HG03045 (cell line): ENCODE results near the gene NPM1.
"Not testable (repeated sequence)": the region's sequence is repeated elsewhere in the genome, so short reads cannot be mapped to it uniquely, and the experiment has no call there.

Experiments
- ATAC-seq: cut with Tn5 transposase; IDR thresholded peaks from one replicate; pipeline ENCODE4 v1.9.1; 2021; ENCODE audit warnings: mild to moderate bottlenecking, moderate library complexity; ENCODE audit not compliant: unreplicated experiment

Gene NPM1, protein sequence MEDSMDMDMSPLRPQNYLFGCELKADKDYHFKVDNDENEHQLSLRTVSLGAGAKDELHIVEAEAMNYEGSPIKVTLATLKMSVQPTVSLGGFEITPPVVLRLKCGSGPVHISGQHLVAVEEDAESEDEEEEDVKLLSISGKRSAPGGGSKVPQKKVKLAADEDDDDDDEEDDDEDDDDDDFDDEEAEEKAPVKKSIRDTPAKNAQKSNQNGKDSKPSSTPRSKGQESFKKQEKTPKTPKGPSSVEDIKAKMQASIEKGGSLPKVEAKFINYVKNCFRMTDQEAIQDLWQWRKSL

DNA sequence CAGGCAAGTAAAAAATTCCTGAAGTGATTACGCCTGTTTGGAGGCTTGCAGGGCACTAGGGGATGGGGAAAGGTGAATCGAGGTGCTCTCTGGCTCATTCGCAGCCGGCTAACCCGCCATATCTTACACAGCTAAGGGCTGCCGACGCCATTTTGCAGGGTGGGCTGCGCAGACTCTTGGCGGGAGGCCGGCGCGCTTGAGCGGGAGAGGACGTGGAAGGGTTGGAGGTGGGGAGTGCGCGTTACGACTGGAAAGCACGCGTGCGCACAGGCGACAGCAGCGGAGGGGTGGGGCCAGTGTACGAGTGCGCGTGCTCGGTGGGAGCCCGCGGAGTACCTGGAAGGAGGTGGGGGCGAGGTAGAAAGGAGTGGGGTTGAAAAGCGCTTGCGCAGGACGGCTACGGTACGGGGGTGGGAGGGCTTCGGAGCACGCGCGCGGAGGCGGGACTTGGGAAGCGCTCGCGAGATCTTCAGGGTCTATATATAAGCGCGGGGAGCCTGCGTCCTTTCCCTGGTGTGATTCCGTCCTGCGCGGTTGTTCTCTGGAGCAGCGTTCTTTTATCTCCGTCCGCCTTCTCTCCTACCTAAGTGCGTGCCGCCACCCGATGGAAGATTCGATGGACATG lies at the start of gene NPM1:
NPM1 (plus strand) TSS at position 505 of the 625 bp plus-strand sequence; CDS start at position 605, 100 bp downstream.
- ATAC-seq = peak; percentile 84

DNA sequence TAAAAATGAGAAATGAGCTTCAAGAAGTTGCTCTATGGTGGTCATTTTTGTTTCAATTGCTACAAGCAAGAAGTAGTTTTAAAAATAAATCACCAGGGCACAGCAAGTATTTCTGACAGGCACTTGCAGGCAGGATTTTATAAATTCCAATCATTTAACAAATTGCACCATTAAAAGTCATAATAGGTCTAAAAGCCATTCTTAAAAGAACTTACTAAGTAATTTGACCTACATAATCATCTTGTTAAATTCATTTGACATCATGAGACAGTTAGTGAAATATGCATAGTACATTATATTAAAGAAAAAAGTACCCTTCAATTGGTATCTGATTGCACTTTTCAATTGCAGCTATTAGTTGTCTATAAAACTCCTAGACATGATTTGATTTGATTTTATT lies 47.6 kb upstream of the NPM1 start:
- no peak for ATAC-seq

DNA sequence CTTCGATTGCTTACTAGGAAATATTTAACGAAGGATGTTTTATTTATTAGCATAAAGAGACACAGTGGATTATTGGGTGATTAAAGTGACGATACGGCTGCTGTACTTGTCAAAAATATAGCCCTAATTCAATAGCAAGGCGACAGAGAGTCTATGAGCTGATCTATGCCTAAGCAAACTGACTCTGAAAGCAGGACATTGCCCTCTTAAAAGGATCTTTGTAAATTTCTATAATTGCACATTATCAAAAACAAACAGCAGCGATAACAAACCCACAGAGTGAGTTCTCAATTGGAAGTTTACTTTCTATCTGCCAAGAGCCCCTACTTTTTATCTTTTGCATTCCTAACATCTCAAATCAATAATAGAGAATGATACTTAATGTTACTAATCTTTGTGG lies 47.2 kb upstream of the NPM1 start:
- no peak for ATAC-seq

DNA sequence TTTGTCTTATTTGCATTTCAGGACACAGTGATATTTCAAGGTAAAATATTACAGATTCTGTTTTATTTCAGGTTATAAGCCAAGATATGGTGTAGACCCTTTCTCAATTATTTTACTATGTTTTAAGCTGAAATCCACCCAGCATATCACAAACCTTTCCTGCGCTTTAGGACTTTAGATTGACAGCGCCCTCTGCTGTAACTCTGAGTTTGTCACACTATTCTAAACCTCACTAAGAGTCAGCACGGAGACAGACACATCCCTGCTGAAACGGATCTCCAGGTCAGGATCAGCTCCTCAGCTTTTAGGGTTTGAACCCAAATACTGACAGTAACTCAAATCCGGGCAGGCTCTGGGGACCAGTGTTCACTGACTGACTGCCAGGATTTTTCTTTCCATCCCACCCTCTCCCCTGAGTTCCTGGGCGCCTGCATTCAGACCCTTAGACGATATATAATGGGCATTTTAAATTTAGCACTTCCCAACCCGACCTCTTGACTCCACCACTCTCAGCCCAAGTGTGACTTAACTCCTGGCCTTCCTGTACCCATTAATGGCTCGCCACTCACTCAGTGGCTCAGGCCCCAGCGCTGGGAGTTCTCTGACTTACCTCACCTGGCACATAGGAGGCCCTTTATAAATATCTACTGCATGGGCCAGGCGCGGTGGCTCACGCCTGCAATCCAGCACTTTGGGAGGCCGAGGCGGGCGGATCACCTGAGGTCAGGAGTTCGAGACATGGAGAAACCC lies 45.1 kb upstream of the NPM1 start:
- no peak for ATAC-seq

DNA sequence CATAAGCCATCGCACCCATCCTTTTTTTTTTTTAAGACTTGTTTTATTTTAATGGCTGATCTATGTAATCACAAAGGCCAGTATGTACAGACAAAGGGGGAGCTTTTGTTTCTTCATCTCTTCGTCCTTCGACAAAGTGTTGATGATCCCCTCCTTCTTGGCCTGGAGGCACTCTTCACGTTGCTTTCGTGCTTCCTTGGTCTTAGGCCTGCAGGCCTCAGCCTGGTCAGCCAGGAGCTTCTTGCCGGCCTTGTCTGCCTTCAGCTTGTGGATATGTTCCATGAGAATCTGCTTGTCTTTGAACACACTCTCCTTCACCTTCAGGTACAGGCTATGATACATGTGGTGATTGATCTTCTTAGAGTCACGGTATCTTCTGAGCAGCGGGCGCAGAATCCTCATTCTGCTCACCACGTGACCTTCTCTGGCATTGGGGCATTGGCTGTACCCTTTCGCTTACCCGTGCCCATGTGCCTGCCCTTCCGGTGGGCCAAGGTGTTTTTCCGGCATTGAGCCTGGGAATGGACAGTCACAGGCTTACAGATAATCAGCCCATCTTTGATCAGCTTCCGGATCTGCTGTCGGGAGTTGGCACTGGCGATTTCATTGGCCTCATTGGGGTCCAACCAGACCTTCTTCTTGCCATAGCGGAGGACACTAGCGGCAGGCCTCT lies 42.6 kb upstream of the NPM1 start:
- ATAC-seq = no peak

DNA sequence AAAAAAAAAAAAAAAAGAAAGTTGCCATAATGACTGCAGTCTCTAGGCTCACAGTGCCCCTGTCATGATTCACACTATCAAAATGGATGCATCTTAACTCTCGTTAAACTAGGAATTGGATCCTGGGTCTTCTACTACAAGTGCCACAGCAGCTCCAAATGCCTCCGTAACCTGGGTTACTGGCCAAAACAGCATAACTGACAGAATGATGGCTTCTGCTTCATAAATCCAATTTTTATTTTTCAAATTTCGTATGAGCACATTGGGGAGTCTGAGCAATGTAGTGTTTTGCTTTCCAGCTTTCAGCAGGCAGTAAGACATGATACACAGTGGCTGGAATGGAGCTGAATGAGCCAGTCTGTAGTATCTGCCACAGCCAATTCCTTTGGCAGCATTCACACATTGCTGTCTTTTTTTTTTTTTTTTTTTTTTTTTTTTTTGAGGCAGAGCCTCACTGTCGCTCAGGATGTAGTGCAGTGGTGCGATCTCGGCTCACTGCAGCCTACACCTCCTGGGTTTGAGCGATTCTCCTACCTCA lies 36.0 kb upstream of the NPM1 start:
- no peak for ATAC-seq

DNA sequence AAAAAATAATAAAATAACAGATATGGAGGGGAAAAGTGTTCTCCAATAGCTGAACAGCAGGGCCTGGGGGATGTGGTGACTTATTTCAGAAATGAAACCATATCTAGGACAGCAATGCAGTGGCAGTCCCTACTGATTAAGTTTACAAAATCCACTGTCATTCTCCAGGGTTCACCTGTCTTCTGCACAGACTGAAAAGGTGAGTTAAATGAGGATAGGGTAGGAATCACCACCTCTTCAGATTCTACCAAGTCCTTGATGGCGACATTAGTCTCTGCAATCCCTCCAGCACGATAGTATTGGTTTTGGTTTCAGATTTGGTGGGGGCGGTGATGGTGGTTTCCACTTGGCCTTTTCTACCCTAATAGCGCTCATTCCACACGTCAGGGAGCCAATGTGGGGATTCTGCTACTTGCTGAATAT lies 32.3 kb upstream of the NPM1 start:
- peak; percentile 97 for ATAC-seq

DNA sequence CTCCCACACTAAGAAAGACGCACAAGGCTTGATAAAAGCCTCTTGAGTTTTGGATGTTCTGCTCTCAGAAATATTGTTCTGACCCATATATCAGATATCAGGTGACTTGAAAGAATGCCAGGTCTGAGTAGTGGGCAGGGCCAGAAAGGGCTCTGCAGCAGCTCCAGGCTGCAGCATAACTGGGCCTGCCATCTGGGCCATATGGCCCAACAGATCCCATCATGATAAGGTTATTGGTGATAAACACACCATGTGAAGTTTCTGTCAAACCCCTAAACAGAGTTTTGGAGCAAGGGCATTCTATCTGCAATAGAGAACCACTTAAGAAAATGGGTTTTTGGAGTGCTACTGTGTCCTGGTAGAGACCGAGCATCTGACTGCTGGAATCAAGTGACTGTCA lies 29.8 kb upstream of the NPM1 start:
- no peak for ATAC-seq

DNA sequence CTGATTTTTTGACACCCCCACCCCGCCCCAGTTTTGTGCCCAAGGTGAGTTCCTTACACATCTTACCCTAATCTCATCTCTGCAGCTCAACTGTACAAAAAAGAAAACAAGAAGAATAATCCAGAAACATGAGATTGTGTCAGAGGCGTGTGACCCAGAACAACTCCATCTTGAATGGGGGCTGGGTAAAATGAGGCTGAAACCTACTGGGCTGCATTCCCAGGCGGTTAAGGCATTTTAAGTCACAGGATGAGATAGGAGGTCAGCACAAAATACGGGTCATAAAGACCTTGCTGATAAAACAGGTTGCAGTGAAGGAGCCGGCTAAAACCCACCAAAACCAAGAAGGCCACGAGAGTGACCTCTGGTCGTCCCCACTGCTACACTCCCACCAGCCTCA lies 26.5 kb upstream of the NPM1 start:
- not testable (repeated sequence) for ATAC-seq

DNA sequence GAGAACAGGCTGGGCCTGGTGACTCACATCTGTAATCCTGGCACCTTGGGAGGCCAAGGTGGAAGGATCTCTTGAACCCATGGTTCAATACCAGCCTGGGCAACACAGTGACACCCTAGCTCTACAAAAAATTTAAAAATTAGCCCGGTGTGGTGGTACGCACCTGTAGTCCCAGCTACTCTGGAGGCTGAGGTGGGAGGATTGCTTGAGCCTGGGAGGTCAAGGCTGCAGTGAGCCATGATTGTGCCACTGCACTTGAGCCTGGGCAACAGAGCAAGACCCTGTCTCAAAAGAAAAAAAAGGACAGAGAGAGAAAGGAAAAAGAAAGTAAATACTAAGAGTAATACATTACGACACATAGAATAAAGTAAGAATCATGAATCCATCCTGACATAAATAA lies 24.4 kb upstream of the NPM1 start:
- ATAC-seq = not testable (repeated sequence)

DNA sequence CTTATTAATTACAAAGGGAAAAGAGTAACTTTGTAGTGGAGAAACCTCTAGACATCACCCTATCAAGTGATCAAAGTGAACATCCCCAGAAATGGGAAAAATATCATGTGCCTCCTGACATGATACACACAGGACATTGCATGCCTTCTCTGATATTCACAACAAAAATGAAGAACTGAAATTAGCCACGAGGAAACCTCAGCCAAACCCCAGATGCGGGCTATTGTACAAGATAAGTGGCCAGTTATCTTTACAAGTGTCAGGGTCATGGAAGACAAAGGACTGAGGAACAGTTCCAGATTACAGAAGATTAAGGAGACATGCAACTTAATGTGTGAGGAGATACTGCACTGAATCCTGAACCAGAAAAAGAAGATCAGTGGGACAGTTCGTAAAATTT lies 23.8 kb upstream of the NPM1 start:
- ATAC-seq = no peak

DNA sequence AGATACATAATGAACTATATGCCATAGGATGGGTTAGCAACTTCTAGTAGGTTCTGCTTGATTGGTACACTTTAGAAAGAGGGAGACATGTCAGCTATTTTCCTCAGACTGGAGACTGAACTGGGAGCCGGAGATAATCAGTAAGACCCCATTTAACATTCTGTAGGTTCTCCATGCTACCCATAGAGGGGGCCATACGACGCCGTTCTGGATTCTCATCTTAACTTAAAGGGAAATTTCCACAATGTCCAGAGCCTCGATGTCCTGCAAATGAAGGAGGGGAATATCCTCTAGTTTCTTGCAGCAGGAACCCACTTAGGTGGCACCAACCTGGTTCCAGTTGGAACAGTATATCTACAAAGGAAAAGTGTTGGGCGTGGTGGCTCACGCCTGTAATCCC lies 22.3 kb upstream of the NPM1 start:
- ATAC-seq = no peak

DNA sequence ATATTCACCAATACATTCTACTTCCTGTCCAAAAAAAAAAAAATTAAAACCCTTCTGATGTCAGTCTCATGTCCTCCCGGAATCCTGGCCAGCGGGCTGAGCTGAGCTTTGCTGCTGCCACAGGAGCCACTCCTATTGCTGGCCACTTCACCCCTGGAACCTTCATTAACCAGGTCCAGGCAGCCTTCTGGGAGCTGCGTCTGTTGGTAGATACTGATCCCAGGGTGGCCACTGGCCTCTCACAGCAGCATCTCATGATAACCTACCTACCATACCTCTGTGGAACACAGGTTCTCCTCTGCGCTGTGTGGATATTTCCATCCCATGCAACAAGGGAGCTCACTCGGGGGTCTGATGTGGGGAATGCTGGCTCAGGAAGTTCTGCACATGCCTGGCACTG lies 21.0 kb upstream of the NPM1 start:
- no peak for ATAC-seq

DNA sequence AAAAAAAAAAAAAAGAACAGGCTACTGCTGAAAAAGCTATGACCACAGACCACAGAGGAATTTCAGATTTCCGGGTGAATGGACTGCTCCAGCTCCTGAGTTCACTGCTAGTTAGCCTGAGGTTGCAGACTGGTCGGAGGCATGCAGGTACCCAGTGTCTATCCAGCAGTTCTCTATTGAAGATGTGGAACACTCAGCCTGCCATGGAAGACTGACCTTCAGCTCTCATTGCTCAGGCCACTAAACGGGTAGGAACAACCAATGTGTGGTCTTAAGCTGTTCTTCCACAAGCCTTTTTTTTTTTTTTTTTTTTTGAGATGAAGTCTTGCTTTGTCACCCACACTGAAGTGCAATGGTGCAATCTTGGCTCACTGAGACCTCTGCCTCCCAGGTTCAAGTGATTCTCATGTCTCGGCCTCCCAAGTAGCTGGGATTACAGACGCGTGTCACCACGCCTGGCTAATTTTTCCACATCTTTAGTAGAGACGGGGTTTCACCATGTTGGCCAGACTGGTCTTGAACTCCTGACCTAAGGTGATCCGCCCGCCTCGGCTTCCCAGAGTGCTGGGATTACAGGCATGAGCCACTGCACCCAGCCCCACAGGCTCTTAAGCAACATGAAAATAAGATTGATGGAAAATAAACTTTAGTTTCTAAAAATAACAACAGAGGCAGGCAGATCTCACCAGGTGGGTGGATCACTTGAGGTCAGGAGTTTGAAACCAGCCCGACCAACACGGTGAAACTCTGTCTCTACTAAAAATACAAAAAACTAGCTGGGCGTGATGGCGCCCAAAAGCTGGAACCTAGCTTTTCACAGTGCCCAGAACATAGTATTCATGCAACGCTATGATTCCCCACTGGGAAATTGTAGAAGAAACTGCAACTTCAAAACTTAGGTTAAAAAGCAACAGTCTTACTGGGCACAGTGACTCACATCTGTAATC lies 20.0 kb upstream of the NPM1 start:
- ATAC-seq = no peak

DNA sequence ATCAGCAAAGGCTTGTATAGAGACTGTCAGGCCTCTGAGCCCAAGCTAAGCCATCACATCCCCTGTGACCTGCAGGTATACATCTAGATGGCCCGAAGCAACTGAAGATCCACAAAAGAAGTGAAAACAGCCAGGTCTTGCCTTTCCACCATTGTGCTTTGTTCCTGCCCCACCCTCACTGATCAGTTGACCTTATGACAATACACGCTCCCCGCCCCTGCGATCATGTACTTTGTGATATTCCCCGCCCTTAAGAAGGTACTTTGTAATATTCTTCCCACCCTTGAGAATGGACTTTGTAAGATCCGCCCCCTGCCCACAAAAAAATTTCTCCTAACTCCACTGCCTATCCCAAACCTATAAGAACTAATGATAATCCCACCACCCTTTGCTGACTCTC lies 18.6 kb upstream of the NPM1 start:
- ATAC-seq = no peak

DNA sequence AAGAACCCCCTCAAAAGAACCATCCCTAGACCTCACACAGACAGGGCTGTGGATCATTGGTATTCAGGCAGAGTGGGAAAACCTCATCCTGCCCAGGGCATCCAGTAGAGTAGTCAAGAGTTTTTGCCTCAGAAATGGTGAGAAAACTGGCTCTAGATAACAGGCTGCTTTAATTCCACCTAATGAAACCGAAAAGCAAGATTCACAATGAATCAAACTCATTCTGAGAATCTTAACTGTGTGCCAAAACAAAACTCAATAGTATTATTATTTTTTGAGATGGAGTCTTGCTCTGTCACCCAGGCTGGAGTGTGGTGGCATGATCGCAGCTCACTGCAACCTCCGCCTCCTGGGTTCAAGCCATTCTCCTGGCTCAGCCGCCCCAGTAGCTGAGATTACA lies 17.8 kb upstream of the NPM1 start:
- no peak for ATAC-seq

DNA sequence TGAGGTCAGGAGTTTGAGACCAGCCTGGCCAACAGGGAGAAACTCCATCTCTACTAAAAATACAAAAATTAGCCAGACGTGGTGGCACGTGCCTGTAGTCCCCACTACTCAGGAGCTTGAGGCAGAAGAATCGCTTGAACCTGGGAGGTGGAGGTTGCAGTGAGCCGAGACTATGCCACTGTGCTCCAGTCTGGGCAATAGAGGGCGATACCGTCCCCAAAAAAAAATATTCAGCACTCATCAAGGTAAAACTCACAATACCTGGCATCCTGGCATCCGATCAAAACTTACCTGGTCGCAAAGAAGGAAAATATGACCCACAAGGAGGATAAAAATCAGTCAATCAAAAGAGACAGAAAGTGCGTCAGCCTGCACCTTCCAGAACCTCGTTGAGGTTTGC lies 16.8 kb upstream of the NPM1 start:
- not testable (repeated sequence) for ATAC-seq

DNA sequence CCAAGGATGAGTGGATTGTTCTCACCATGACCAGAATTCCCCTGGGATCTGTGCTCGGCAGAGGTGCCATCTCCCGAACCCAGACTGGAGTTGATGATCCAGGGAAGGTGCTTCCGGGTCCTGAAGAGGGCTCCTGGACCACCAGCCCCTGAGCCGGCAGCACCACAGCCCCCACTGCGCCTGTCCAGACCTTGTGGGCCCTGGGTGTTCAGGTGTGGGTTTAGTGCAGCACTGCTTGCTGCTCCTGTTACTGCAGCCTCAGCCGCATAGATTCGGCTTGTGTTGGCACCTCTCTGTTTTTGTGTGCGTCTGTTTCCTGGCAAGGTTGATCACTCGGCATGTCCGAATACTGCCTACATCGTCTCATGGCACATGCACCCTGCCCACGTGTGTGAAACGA lies 16.3 kb upstream of the NPM1 start:
- no peak for ATAC-seq

DNA sequence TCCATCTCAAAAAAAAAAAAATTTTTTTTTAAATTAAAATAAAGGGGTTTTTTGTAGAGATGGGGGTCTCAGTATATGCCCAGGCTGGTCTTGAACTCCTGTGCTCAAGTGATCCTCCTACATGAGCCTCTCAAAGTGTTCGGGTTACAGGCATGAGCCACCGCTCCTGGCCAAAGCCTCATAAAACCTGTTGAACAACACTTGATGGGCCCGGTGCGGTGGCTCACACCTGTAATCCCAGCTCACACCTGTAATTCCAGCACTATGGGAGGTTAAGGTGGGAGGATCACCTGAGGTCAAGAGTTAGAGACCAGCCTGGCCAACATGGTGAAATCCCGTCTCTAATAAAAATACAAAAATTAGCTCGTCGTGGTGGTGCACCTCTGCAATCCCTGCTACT lies 7.7 kb upstream of the NPM1 start:
- ATAC-seq = no peak

DNA sequence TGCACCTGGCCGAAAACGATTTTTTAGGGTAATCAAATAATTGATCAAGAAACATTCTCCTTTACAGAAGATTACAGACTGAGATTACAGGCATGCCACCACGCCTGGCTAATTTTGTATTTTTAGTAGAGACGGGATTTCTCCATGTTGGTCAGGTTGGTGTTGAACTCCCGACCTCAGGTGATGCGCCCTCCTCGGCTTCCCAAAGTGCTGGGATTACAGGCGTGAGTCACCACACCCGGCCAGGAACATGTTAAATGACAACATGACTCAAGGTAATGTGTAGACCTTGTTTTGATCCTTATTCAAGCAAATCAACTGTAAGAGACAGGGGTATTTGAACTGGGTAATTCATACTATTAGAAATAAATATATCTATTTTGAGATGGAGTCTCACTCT lies 3.2 kb upstream of the NPM1 start:
- not testable (repeated sequence) for ATAC-seq
